Muscle layer of colon (tissue), 2 donors: Measurements from ENCODE around the gene CHAD.
A peak's percentile ranks its signal among the peaks of the same experiment; 100 is the strongest.

Experiments
- H3K27ac ChIP-seq: one replicate; pipeline ENCODE4 v1.7.0; 2013; ENCODE audit warnings: low read depth, mild to moderate bottlenecking, low read length, moderate library complexity
- H3K27me3 ChIP-seq, 2 donors: one replicate each; pipeline ENCODE4 v1.7.0; 2013; ENCODE audit warnings: low read length in 2 of 2, mild to moderate bottlenecking in 2 of 2; ENCODE audit not compliant: insufficient read depth in 2 of 2, control insufficient read depth in 1 of 2
- H3K36me3 ChIP-seq: one replicate; pipeline ENCODE4 v1.7.0; 2013; ENCODE audit warnings: mild to moderate bottlenecking, low read length; ENCODE audit not compliant: insufficient read depth
- H3K4me1 ChIP-seq: one replicate; pipeline ENCODE4 v1.7.0; 2013; ENCODE audit warnings: mild to moderate bottlenecking, low read length; ENCODE audit not compliant: insufficient read depth
- H3K4me3 ChIP-seq, 2 donors: one replicate each; pipeline ENCODE4 v1.7.0; 2013; ENCODE audit warnings: low read length in 2 of 2, low read depth in 1 of 2, mild to moderate bottlenecking in 1 of 2, moderate library complexity in 1 of 2
- H3K9ac ChIP-seq: one replicate; pipeline ENCODE4 v1.7.0; 2013; ENCODE audit warnings: low read length
- H3K9me3 ChIP-seq: one replicate; pipeline ENCODE4 v1.7.0; 2013; ENCODE audit warnings: mild to moderate bottlenecking, low read length
- donor health status: abdominal sarcoma.
- donor health status: Adenocarcinoma of cecum.

CHAD gene

DNA sequence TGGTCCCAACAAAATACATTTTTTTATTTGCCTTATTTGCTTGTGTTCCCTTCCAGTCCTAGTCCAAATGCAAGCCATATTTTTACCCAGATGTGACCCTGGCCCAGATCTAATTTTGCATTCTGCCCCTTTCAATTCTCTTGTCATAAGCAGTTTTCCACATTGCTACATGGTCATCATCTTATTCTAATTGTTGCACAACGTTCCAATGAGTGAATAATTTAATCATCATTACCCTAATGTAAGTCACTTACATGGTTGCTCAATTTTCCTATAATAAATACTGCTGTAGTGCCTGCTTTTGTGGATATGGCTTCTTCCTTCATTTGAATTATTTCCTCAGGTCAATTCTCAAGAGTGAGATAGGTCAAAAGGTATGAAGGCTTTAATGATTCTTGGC is 22.8 kb upstream of the CHAD start:
- Histone ChIP-seq H3K9ac (no peak overlapping the region), H3K27ac (no peak overlapping the region), H3K4me1 (no peaks in the 10 kb centered on the region), H3K9me3 (no peaks in the 10 kb centered on the region), H3K27me3 (no peaks in the 10 kb centered on the region), H3K36me3 (no peaks in the 10 kb centered on the region), H3K4me3 (no peak overlapping the region)

- Histone ChIP-seq H3K36me3 (peaks cover 23% of the 10 kb centered on the region), H3K27me3 (no peaks in the 10 kb centered on the region), H3K4me3 (no peak overlapping the region), H3K9ac (no peak overlapping the region), H3K4me1 (no peaks in the 10 kb centered on the region), H3K27ac (no peak overlapping the region), H3K9me3 (no peaks in the 10 kb centered on the region)
Observed at GRCh38 chr17:50488880-50489279, 20.2 kb upstream of the CHAD start.

- H3K4me3 ChIP-seq = no peak overlapping the region
- H3K4me1 ChIP-seq = peaks cover 4% of the 10 kb centered on the region
- H3K36me3 ChIP-seq = peaks cover 31% of the 10 kb centered on the region
- no peak overlapping the region for H3K9ac ChIP-seq
- H3K27me3 ChIP-seq = no peaks in the 10 kb centered on the region
- no peaks in the 10 kb centered on the region for H3K9me3 ChIP-seq
- no peak overlapping the region for H3K27ac ChIP-seq
Observed at GRCh38 chr17:50487213-50488096, 18.8 kb upstream of the CHAD start.

GRCh38 chr17:50484386-50485155 is 15.9 kb upstream of the CHAD start:
- peaks cover 14% of the 10 kb centered on the region for H3K4me1 ChIP-seq
- no peaks in the 10 kb centered on the region for H3K27me3 ChIP-seq
- H3K4me3 ChIP-seq = no peak overlapping the region
- no peak overlapping the region for H3K9ac ChIP-seq
- no peak overlapping the region for H3K27ac ChIP-seq
- no peaks in the 10 kb centered on the region for H3K9me3 ChIP-seq
- H3K36me3 ChIP-seq = peaks cover 39% of the 10 kb centered on the region

- Histone ChIP-seq H3K4me1 (peaks cover 17% of the 10 kb centered on the region), H3K9me3 (no peaks in the 10 kb centered on the region), H3K36me3 (peaks cover 39% of the 10 kb centered on the region), H3K9ac (no peak overlapping the region), H3K27me3 (no peaks in the 10 kb centered on the region), H3K27ac (no peak overlapping the region), H3K4me3 (no peak overlapping the region)
Observed at GRCh38 chr17:50483266-50483665, 14.6 kb upstream of the CHAD start.

GRCh38 chr17:50482516-50482915 is 13.8 kb upstream of the CHAD start:
- peaks cover 39% of the 10 kb centered on the region for H3K36me3 ChIP-seq
- H3K9ac ChIP-seq = peak overlapping the region; percentile 34
- no peaks in the 10 kb centered on the region for H3K27me3 ChIP-seq
- peak overlapping the region; percentile 83 for H3K27ac ChIP-seq
- H3K4me3 ChIP-seq = no peak overlapping the region
- no peaks in the 10 kb centered on the region for H3K9me3 ChIP-seq
- peaks cover 20% of the 10 kb centered on the region for H3K4me1 ChIP-seq

DNA sequence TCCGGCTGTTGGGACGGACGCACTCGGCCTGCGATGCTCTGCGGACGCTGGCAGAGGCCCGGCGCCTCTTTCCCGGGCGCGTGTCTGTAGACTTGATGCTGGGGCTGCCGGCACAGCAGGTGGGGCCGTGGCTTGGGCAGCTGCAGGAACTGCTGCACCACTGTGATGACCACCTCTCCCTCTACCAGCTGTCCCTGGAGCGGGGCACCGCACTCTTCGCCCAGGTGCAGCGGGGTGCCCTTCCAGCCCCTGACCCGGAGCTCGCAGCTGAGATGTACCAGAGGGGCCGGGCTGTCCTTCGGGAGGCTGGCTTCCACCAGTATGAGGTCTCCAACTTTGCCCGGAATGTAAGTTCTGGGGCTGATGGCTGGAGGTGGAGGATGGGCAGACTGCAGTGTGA is 13.4 kb upstream of the CHAD start:
- no peak overlapping the region for H3K4me3 ChIP-seq
- peaks cover 20% of the 10 kb centered on the region for H3K4me1 ChIP-seq
- H3K36me3 ChIP-seq = peaks cover 39% of the 10 kb centered on the region
- no peak overlapping the region for H3K27ac ChIP-seq
- H3K27me3 ChIP-seq = no peaks in the 10 kb centered on the region
- no peaks in the 10 kb centered on the region for H3K9me3 ChIP-seq
- H3K9ac ChIP-seq = no peak overlapping the region

GRCh38 chr17:50481648-50482047 is 13.0 kb upstream of the CHAD start:
- Histone ChIP-seq H3K4me1 (peaks cover 20% of the 10 kb centered on the region), H3K36me3 (peaks cover 39% of the 10 kb centered on the region), H3K9ac (no peak overlapping the region), H3K4me3 (no peak overlapping the region), H3K27ac (no peak overlapping the region), H3K27me3 (no peaks in the 10 kb centered on the region), H3K9me3 (no peaks in the 10 kb centered on the region)

DNA sequence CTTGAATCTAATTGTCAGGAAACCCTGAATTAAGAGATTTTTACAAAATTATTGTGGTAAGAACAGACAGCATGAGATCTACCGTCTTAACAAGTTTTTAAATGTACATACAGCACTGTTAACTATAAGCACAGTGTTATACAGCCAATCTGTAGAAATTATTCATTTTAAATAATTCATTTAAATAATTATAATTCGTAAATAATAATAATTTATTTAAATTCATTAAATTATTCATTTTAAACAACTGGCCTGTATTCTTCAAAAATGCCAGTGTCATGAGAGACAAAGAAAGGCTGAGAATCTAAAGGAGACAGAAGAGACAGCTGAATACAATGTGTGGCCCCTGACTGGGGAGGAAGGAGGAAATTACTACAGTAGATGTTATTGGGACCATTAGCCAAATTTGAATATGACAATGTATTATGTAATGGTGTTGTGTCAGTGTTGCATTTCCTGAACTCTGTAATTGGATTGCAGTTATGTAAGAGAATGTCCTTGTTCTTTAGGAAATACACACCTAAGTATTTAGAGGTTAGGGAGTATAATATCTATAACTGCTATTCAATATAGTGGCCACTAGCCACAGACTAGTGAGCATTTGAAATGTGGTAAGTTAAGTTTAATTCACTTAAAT is 12.3 kb upstream of the CHAD start:
- Histone ChIP-seq H3K4me3 (no peak overlapping the region), H3K27me3 (no peaks in the 10 kb centered on the region), H3K9ac (no peak overlapping the region), H3K4me1 (peaks cover 20% of the 10 kb centered on the region), H3K9me3 (no peaks in the 10 kb centered on the region), H3K36me3 (peaks cover 36% of the 10 kb centered on the region), H3K27ac (no peak overlapping the region)

- Histone ChIP-seq H3K4me1 (peaks cover 20% of the 10 kb centered on the region), H3K27ac (no peak overlapping the region), H3K27me3 (no peaks in the 10 kb centered on the region), H3K9ac (peak overlapping the region; percentile 53), H3K9me3 (no peaks in the 10 kb centered on the region), H3K4me3 (peak overlapping the region in 1 of 2 donors; percentile 98), H3K36me3 (peaks cover 28% of the 10 kb centered on the region)
Observed at GRCh38 chr17:50480142-50480764, 11.6 kb upstream of the CHAD start.

DNA sequence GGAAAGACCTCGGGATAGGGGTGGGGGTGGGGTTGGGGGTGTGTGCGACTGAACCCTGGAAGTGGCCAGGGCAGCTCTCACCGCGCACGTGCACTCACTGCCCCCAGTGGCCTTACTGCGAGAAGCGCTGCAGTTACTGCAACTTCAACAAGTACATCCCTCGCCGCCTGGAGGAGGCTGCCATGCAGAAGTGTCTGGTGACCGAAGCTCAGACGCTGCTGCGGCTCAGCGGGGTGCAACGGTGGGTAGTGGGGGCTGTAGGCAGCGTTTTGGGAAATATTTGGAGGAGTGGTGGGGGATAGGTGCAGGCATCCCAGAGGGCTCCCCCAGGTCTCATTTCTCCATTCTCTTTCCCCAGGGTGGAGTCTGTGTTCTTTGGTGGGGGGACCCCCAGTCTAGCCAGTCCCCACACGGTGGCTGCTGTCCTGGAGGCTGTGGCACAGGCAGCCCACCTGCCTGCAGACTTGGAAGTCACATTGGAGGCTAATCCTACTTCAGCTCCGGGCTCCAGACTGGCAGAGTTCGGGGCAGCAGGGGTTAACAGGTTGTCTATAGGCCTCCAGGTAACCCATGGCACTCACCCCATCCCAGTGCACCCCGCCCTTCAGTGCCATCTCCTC is 11.0 kb upstream of the CHAD start:
- Histone ChIP-seq H3K9me3 (no peaks in the 10 kb centered on the region), H3K4me3 (peak overlapping the region; percentile 59 to 98), H3K27ac (no peak overlapping the region), H3K27me3 (no peaks in the 10 kb centered on the region), H3K9ac (peak overlapping the region; percentile 53), H3K4me1 (peaks cover 20% of the 10 kb centered on the region), H3K36me3 (peaks cover 22% of the 10 kb centered on the region)
